ENCODE data around the gene RYR2.
"Not testable (repeated sequence)": the region's sequence is repeated elsewhere in the genome, so short reads cannot be mapped to it uniquely, and the experiment has no call there.

RYR2 gene

GRCh38 chr1:237834048-237834447 is 792.1 kb downstream of the RYR2 start:
- no peak for DNase-seq

GRCh38 chr1:237834461-237834860 is 792.5 kb downstream of the RYR2 start:
- DNase-seq: no peak

GRCh38 chr1:237838320-237838719 is 796.3 kb downstream of the RYR2 start:
- DNase-seq: no peak

GRCh38 chr1:237838904-237839534 is 797.0 kb downstream of the RYR2 start:
- DNase-seq: no peak

- no peak for DNase-seq
These were observed 799.5 kb downstream of the RYR2 start for GRCh38 chr1:237841485-237841884.

GRCh38 chr1:237843516-237843915 is 801.5 kb downstream of the RYR2 start:
- not testable (repeated sequence) for DNase-seq

- DNase-seq: no peak
These were observed 809.3 kb downstream of the RYR2 start for GRCh38 chr1:237851210-237851845.

GRCh38 chr1:237852342-237852741 is 810.4 kb downstream of the RYR2 start:
- DNase-seq: no peak

GRCh38 chr1:237857455-237857854 is 815.5 kb downstream of the RYR2 start:
- no peak for DNase-seq

- no peak for DNase-seq
These were observed 817.0 kb downstream of the RYR2 start for GRCh38 chr1:237858992-237859391.

GRCh38 chr1:237861944-237862343 is 820.0 kb downstream of the RYR2 start:
- DNase-seq: no peak

- DNase-seq: no peak
These were observed 821.2 kb downstream of the RYR2 start for GRCh38 chr1:237863234-237863633.

- no peak for DNase-seq
These were observed 822.6 kb downstream of the RYR2 start for GRCh38 chr1:237864338-237865244.

GRCh38 chr1:237867380-237867888 is 825.5 kb downstream of the RYR2 start:
- no peak for DNase-seq

GRCh38 chr1:237868817-237869600 is 827.0 kb downstream of the RYR2 start:
- DNase-seq: no peak

- no peak for DNase-seq
These were observed 831.7 kb downstream of the RYR2 start for GRCh38 chr1:237873487-237874211.

- no peak for DNase-seq
These were observed 833.3 kb downstream of the RYR2 start for GRCh38 chr1:237875291-237875690.

- DNase-seq: no peak
These were observed 835.6 kb downstream of the RYR2 start for GRCh38 chr1:237877631-237878030.

GRCh38 chr1:237878406-237878805 is 836.4 kb downstream of the RYR2 start:
- DNase-seq: no peak

- no peak for DNase-seq
These were observed 837.2 kb downstream of the RYR2 start for GRCh38 chr1:237879195-237879594.
